ENCODE results near the gene GAMT. TPM values are rescaled to one million over a fixed set of nuclear protein-coding genes. Genes with fewer than 3 reads are reported as not detected.
A peak's percentile ranks its signal among the peaks of the same experiment; 100 is the strongest.

GAMT gene
- total and polyA plus RNA-seq, 2 of the 13 experiments (the other 11 are each of a cell fraction or from before 2014, with no cell fraction given) = 115 to 124 TPM

- TF ChIP-seq, protein P1, sequence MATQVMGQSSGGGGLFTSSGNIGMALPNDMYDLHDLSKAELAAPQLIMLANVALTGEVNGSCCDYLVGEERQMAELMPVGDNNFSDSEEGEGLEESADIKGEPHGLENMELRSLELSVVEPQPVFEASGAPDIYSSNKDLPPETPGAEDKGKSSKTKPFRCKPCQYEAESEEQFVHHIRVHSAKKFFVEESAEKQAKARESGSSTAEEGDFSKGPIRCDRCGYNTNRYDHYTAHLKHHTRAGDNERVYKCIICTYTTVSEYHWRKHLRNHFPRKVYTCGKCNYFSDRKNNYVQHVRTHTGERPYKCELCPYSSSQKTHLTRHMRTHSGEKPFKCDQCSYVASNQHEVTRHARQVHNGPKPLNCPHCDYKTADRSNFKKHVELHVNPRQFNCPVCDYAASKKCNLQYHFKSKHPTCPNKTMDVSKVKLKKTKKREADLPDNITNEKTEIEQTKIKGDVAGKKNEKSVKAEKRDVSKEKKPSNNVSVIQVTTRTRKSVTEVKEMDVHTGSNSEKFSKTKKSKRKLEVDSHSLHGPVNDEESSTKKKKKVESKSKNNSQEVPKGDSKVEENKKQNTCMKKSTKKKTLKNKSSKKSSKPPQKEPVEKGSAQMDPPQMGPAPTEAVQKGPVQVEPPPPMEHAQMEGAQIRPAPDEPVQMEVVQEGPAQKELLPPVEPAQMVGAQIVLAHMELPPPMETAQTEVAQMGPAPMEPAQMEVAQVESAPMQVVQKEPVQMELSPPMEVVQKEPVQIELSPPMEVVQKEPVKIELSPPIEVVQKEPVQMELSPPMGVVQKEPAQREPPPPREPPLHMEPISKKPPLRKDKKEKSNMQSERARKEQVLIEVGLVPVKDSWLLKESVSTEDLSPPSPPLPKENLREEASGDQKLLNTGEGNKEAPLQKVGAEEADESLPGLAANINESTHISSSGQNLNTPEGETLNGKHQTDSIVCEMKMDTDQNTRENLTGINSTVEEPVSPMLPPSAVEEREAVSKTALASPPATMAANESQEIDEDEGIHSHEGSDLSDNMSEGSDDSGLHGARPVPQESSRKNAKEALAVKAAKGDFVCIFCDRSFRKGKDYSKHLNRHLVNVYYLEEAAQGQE (IDR thresholded peaks at IDR 0.05; ENCODE audit: borderline replicate concordance in 1 of 2, low read depth in 1 of 2, low read length in 2 of 2) = 0 out of 4 replicates have a peak, but pooled peaks of 1 of the 2 experiments have one; percentile 7
- TF ChIP-seq NCOA5 (CRISPR knock-in tag; IDR thresholded peaks at IDR 0.05) = no peak
- TF ChIP-seq SOX6 (IDR thresholded peaks at IDR 0.05) = no peak
- TF ChIP-seq SOX6 (CRISPR knock-in tag; IDR thresholded peaks at IDR 0.05) = peak; percentile 83
- peak; percentile 87 for TF ChIP-seq KDM6A (CRISPR knock-in tag; IDR thresholded peaks at IDR 0.05; ENCODE audit: low read depth)
- TF ChIP-seq, protein P2, sequence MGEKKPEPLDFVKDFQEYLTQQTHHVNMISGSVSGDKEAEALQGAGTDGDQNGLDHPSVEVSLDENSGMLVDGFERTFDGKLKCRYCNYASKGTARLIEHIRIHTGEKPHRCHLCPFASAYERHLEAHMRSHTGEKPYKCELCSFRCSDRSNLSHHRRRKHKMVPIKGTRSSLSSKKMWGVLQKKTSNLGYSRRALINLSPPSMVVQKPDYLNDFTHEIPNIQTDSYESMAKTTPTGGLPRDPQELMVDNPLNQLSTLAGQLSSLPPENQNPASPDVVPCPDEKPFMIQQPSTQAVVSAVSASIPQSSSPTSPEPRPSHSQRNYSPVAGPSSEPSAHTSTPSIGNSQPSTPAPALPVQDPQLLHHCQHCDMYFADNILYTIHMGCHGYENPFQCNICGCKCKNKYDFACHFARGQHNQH (CRISPR knock-in tag; IDR thresholded peaks at IDR 0.05) = peak; percentile 56
- TF ChIP-seq NCOA2 (CRISPR knock-in tag; IDR thresholded peaks at IDR 0.05) = peak; percentile 62; the same call in 1 of the 2 replicates
- peak; percentile 82 for TF ChIP-seq ZNF772 (CRISPR knock-in tag; IDR thresholded peaks at IDR 0.05)
- TF ChIP-seq, protein P3, sequence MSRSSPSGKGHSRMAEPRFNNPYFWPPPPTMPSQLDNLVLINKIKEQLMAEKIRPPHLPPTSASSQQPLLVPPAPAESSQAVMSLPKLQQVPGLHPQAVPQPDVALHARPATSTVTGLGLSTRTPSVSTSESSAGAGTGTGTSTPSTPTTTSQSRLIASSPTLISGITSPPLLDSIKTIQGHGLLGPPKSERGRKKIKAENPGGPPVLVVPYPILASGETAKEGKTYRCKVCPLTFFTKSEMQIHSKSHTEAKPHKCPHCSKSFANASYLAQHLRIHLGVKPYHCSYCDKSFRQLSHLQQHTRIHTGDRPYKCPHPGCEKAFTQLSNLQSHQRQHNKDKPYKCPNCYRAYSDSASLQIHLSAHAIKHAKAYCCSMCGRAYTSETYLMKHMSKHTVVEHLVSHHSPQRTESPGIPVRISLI (CRISPR knock-in tag; IDR thresholded peaks at IDR 0.05; ENCODE audit: borderline replicate concordance) = 0 out of 2 replicates have a peak, but pooled peaks have one; percentile 21
- 0 out of 2 replicates have a peak, but pooled peaks have one; percentile 38 for TF ChIP-seq BRF2 (CRISPR knock-in tag; IDR thresholded peaks at IDR 0.05)
- no peak for TF ChIP-seq ZNF20 (CRISPR knock-in tag; IDR thresholded peaks at IDR 0.05)
- TF ChIP-seq ZNF766 (CRISPR knock-in tag; IDR thresholded peaks at IDR 0.05; ENCODE audit: borderline replicate concordance) = 0 out of 2 replicates have a peak, but pooled peaks have one; percentile 77
- TF ChIP-seq ZBTB25 (CRISPR knock-in tag; IDR thresholded peaks at IDR 0.05) = peak; percentile 63; the same call in 1 of the 2 replicates
- TF ChIP-seq ATF3 (CRISPR knock-in tag; IDR thresholded peaks at IDR 0.05) = peak; percentile 9; the same call in 1 of the 2 replicates
- TF ChIP-seq THAP11 (CRISPR knock-in tag; IDR thresholded peaks at IDR 0.05) = peak; percentile 50
- TF ChIP-seq SMYD3 (CRISPR knock-in tag; IDR thresholded peaks at IDR 0.05) = peak; percentile 33; the same call in 1 of the 2 replicates
- TF ChIP-seq NFYC (CRISPR knock-in tag; IDR thresholded peaks at IDR 0.05) = peak; percentile 67; the same call in 1 of the 2 replicates
- TF ChIP-seq MAFK (conservative IDR thresholded peaks at IDR 0.05 in 1 of 2, IDR thresholded peaks at IDR 0.05 in 1 of 2; ENCODE audit: low read length in 2 of 2) = no peak
- peak; percentile 77 for TF ChIP-seq PTBP1 (IDR thresholded peaks at IDR 0.05; ENCODE audit: low read depth, low read length, poor library complexity, severe bottlenecking)
- TF ChIP-seq ZNF501 (CRISPR knock-in tag; IDR thresholded peaks at IDR 0.05) = peak; percentile 70
Measured at GRCh38 chr19:1400281-1401137, 833 bp downstream of the GAMT start (continued).

Data from HepG2 (cell line).